ENCODE measurements around the gene DAGLA. TPM values are rescaled to one million over a fixed set of nuclear protein-coding genes. Genes with fewer than 3 reads are reported as not detected.

Gene DAGLA
- total and polyA plus RNA-seq, 7 donors: 0.57 to 5.1 (median 2.1) TPM

GRCh38 chr11:61735391-61735790 lies 55.2 kb downstream of the DAGLA start:
- Histone ChIP-seq H3K4me3 (no peak overlapping the region), H3K27ac (no peak overlapping the region), H3K9me3 (no peaks in the 10 kb centered on the region), H3K27me3 (ENCODE audit: insufficient read depth in 3 of 3, low read length in 2 of 3) (no peaks in the 10 kb centered on the region), H3K4me1 (peaks cover 19% of the 10 kb centered on the region), H3K36me3 (ENCODE audit: insufficient read depth in 1 of 2, low read depth in 1 of 2) (peaks cover 0 to 30% of the 10 kb centered on the region in 2 donors)
- no peak for ATAC-seq
- WGBS, 3 donors: 90 to 95% (median 95%) methylated on average over 15 to 17 of the region's 17 CpGs
- intact Hi-C loops (cut with DNase I): loop anchor here in 1 of 2 donors (10.0 kb wide), 1 partner anchor 261 kb away; no protein-coding TSS in a partner anchor
- DNase-seq: no peak
- TF ChIP-seq, protein P1, sequence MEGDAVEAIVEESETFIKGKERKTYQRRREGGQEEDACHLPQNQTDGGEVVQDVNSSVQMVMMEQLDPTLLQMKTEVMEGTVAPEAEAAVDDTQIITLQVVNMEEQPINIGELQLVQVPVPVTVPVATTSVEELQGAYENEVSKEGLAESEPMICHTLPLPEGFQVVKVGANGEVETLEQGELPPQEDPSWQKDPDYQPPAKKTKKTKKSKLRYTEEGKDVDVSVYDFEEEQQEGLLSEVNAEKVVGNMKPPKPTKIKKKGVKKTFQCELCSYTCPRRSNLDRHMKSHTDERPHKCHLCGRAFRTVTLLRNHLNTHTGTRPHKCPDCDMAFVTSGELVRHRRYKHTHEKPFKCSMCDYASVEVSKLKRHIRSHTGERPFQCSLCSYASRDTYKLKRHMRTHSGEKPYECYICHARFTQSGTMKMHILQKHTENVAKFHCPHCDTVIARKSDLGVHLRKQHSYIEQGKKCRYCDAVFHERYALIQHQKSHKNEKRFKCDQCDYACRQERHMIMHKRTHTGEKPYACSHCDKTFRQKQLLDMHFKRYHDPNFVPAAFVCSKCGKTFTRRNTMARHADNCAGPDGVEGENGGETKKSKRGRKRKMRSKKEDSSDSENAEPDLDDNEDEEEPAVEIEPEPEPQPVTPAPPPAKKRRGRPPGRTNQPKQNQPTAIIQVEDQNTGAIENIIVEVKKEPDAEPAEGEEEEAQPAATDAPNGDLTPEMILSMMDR (IDR thresholded peaks at IDR 0.05): no peak

DNA sequence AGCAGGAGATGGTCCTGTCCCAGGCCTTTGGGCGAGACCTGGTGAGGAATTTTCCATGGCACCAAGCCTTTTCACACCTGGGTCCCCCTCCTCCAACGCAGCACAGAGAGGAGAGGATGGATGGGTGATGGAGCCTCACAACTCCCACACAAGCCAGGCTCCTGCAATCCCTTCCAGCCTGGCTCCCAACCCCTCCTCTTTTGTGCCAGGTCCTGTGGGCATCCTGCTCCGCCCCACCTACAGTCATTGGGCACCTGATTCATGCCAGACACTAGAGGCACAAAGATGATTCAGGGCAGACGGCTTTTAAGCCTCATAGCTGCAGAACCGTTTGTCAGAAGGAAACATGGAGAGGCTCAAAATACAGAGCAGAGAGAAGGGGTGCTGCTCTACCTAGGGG lies 56.1 kb downstream of the DAGLA start:
- no peaks in the 10 kb centered on the region for H3K27me3 ChIP-seq (ENCODE audit: insufficient read depth in 3 of 3, low read length in 2 of 3)
- intact Hi-C loops (cut with DNase I): loop anchor here in 1 of 2 donors (10.0 kb wide), 1 partner anchor 262 kb away; no protein-coding TSS in a partner anchor
- no peak overlapping the region for H3K4me3 ChIP-seq
- H3K9me3 ChIP-seq: no peaks in the 10 kb centered on the region
- ATAC-seq (no peak), DNase-seq (no peak)
- no peak overlapping the region for H3K27ac ChIP-seq
- WGBS, 3 donors: 89 to 92% (median 92%) methylated on average over 5 of the region's 5 CpGs
- H3K36me3 ChIP-seq (ENCODE audit: insufficient read depth in 1 of 2, low read depth in 1 of 2): peaks cover 0 to 38% of the 10 kb centered on the region in 2 donors
- TF ChIP-seq, protein P1 (IDR thresholded peaks at IDR 0.05): no peak
- H3K4me1 ChIP-seq: peaks cover 19% of the 10 kb centered on the region

DNA sequence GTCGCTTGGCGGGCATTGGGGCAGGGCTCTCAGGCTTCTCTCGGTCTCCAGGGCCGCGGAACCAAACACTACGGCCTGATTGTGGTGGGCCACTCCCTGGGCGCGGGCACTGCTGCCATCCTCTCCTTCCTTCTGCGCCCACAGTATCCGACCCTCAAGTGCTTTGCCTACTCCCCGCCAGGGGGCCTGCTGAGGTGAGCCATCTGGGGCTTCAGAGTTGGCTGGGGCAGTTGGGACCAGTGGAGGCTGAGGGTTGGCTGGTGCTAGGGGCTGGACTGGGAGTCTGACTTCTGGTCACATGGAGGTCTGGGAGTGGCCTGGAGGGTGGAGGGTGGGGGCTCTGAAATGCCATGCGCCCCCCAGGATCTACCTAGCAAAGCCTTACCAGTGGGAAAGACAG lies 56.9 kb downstream of the DAGLA start:
- H3K36me3 ChIP-seq (ENCODE audit: insufficient read depth in 1 of 2, low read depth in 1 of 2): peaks cover 0 to 43% of the 10 kb centered on the region in 2 donors
- H3K27ac ChIP-seq: no peak overlapping the region
- no peaks in the 10 kb centered on the region for H3K9me3 ChIP-seq
- intact Hi-C loops (cut with DNase I): loop anchor here in 1 of 2 donors (10.0 kb wide), 1 partner anchor 262 kb away; no protein-coding TSS in a partner anchor
- no peaks in the 10 kb centered on the region for H3K27me3 ChIP-seq (ENCODE audit: insufficient read depth in 3 of 3, low read length in 2 of 3)
- H3K4me3 ChIP-seq: no peak overlapping the region
- peaks cover 11% of the 10 kb centered on the region for H3K4me1 ChIP-seq
- no peak for DNase-seq
- 93 to 96% (median 94%) methylated on average over 12 of the region's 12 CpGs for WGBS, 3 donors
- ATAC-seq: no peak
- TF ChIP-seq, protein P1 (IDR thresholded peaks at IDR 0.05): no peak

DNA sequence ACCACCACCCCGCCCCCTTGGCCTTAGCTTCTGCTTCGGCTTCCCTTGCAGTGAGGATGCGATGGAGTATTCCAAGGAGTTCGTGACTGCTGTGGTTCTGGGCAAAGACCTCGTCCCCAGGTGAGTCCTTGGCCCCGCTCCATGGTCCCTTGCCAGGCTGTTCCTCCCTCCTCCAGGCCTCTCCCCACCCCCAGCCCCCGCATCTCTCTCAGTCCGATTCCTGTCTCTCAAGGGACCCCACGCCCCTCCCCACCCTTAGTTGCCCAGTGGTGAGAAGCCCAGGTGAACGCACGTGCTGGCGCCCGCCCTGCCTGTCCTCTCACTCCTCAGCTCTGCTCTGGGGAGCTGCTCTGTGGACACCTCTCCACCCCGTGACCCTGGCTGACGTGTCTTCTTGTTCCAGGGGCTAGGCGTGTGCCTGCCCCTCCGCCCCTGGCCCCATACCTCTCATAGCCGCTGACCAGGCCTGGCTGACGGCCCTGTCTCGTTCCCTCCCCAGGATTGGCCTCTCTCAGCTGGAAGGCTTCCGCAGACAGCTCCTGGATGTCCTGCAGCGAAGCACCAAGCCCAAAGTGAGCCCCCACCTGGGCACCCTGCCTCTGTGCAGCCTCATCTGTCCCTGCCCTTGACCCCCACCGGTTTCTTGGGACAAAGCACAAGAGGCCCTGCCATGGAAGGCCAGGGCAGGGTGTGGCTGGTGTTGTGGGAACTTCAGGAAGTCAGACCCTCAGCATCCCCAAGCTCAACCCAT lies 57.6 kb downstream of the DAGLA start:
- no peak for DNase-seq
- Histone ChIP-seq H3K4me1 (peaks cover 5% of the 10 kb centered on the region), H3K27ac (no peak overlapping the region), H3K4me3 (no peak overlapping the region), H3K9me3 (no peaks in the 10 kb centered on the region), H3K27me3 (ENCODE audit: insufficient read depth in 3 of 3, low read length in 2 of 3) (no peaks in the 10 kb centered on the region), H3K36me3 (ENCODE audit: insufficient read depth in 1 of 2, low read depth in 1 of 2) (peaks cover 0 to 46% of the 10 kb centered on the region in 2 donors)
- 82 to 89% (median 89%) methylated on average over 22 to 23 of the region's 23 CpGs for WGBS, 3 donors
- intact Hi-C loops (cut with DNase I): loop anchor here in 1 of 2 donors (10.0 kb wide), 1 partner anchor 263 kb away; no protein-coding TSS in a partner anchor
- TF ChIP-seq, protein P1 (IDR thresholded peaks at IDR 0.05): no peak
- no peak for ATAC-seq
